GM23338 (cell line): Measurements from ENCODE around the gene PFKFB2.

ENCODE experiments used
- CREB1 ChIP-seq: fragments of 250-450 bp; sonication (Bioruptor Pico); IDR thresholded peaks from 2 replicates; pipeline ENCODE4 v1.5.0; 2020; ENCODE audit warnings: low read depth, mild to moderate bottlenecking, moderate library complexity
- CTCF ChIP-seq, 2 experiments: fragments of 200-600 bp in 1 of 2; sonication (generic) in 1 of 2; conservative IDR thresholded peaks; 2 replicates each; pipeline versions ENCODE4 v1.5.1 to v1.6.1; 2016 to 2017; ENCODE audit warnings: antibody characterized with exemption in 2 of 2, low read depth in 2 of 2, mild to moderate bottlenecking in 2 of 2, moderate library complexity in 1 of 2
- EZH2 ChIP-seq: fragments of 200-600 bp; sonication (generic); IDR thresholded peaks from one replicate; pipeline ENCODE4 v1.8.0; 2017; ENCODE audit warnings: antibody characterized with exemption, mild to moderate bottlenecking, low read depth; ENCODE audit not compliant: unreplicated experiment
- JUNB ChIP-seq: IDR thresholded peaks from one replicate; pipeline ENCODE4 v1.6.1; 2016; ENCODE audit warnings: antibody characterized with exemption; ENCODE audit not compliant: unreplicated experiment
- NANOG ChIP-seq: IDR thresholded peaks from 2 replicates; pipeline ENCODE4 v1.6.1; 2016; ENCODE audit warnings: antibody characterized with exemption, borderline replicate concordance
- POLR2AphosphoS5 ChIP-seq: IDR thresholded peaks from 2 replicates; pipeline ENCODE4 v1.6.1; 2016; ENCODE audit warnings: antibody characterized with exemption, low read depth
- REST ChIP-seq: IDR thresholded peaks from one replicate; pipeline ENCODE4 v1.6.1; 2018; ENCODE audit warnings: antibody characterized with exemption; ENCODE audit not compliant: unreplicated experiment

GRCh38 chr1:207006083-207006482 is 47.0 kb upstream of the PFKFB2 start:
- no peak for TF ChIP-seq POLR2AphosphoS5
- TF ChIP-seq EZH2 = no peak
- TF ChIP-seq CTCF (conservative IDR thresholded peaks at IDR 0.05; ENCODE audit: low read depth in 2 of 2) = no peak
- TF ChIP-seq NANOG = no peak
- no peak for TF ChIP-seq REST
- TF ChIP-seq CREB1 (CRISPR knock-in tag) = no peak
- TF ChIP-seq JUNB = no peak
